IPS DF 19.7 (cell line): ENCODE data around the gene CDKN1A.

Source experiments
- DNase-seq: peaks from one replicate; pipeline ENCODE4 v3.0.0-alpha.2; 2013; ENCODE audit warnings: low read depth, low spot score

The CDKN1A gene

GRCh38 chr6:36655085-36655724 lies 23.3 kb upstream of the CDKN1A start:
- DNase-seq: no peak

GRCh38 chr6:36656441-36656840 lies 22.1 kb upstream of the CDKN1A start:
- no peak for DNase-seq

- no peak for DNase-seq
Measured at GRCh38 chr6:36657271-36657670, 21.2 kb upstream of the CDKN1A start.

GRCh38 chr6:36657942-36658544 lies 20.5 kb upstream of the CDKN1A start:
- DNase-seq: no peak

GRCh38 chr6:36659271-36659670 lies 19.2 kb upstream of the CDKN1A start:
- no peak for DNase-seq

GRCh38 chr6:36660771-36661471 lies 17.6 kb upstream of the CDKN1A start:
- DNase-seq: no peak

- no peak for DNase-seq
Measured at GRCh38 chr6:36662380-36662779, 16.1 kb upstream of the CDKN1A start.

- no peak for DNase-seq
Measured at GRCh38 chr6:36662827-36663256, 15.7 kb upstream of the CDKN1A start.

- no peak for DNase-seq
Measured at GRCh38 chr6:36663504-36664446, 14.7 kb upstream of the CDKN1A start.

- DNase-seq: no peak
Measured at GRCh38 chr6:36665180-36665579, 13.3 kb upstream of the CDKN1A start.

- DNase-seq: no peak
Measured at GRCh38 chr6:36666287-36666686, 12.2 kb upstream of the CDKN1A start.

GRCh38 chr6:36666826-36667591 lies 11.5 kb upstream of the CDKN1A start:
- DNase-seq: no peak

GRCh38 chr6:36668591-36668990 lies 9.9 kb upstream of the CDKN1A start:
- no peak for DNase-seq

GRCh38 chr6:36669002-36669401 lies 9.5 kb upstream of the CDKN1A start:
- DNase-seq: no peak

GRCh38 chr6:36670271-36670670 lies 8.2 kb upstream of the CDKN1A start:
- DNase-seq: no peak

- DNase-seq: no peak
Measured at GRCh38 chr6:36671687-36672375, 6.7 kb upstream of the CDKN1A start.

- DNase-seq: no peak
Measured at GRCh38 chr6:36673882-36674281, 4.6 kb upstream of the CDKN1A start.

- DNase-seq: no peak
Measured at GRCh38 chr6:36674942-36675341, 3.6 kb upstream of the CDKN1A start.

GRCh38 chr6:36676141-36677058 lies 2.1 kb upstream of the CDKN1A start:
- DNase-seq: no peak
